GM23338 (cell line): Measurements from ENCODE around the gene GOLGA8A. TPM values are rescaled to one million over a fixed set of nuclear protein-coding genes. Genes with fewer than 3 reads are reported as not detected.

ENCODE experiments used
- ATAC-seq: fragments of 200-7000 bp; cut with Tn5 transposase; 3 replicates; pipeline ENCODE4 v1.9.1; 2020
- DNase-seq: peaks from one replicate; pipeline ENCODE4 v3.0.0-alpha.2; 2015; ENCODE audit warnings: low spot score
- H2AFZ ChIP-seq: fragments of 200-600 bp; sonication (generic); 2 replicates; pipeline ENCODE4 v1.8.0; 2016; ENCODE audit warnings: antibody characterized with exemption, mild to moderate bottlenecking, moderate library complexity
- H3F3A ChIP-seq: fragments of 200-600 bp; sonication (generic); replicated peaks from 2 replicates; pipeline ENCODE4 v1.8.0; 2017; ENCODE audit warnings: antibody characterized with exemption, mixed run types, low read depth
- H3K27ac ChIP-seq: fragments of 200-600 bp; sonication (generic); 2 replicates; pipeline ENCODE4 v1.6.1; 2016; ENCODE audit warnings: low read depth
- H3K27me3 ChIP-seq: fragments of 200-600 bp; sonication (generic); 2 replicates; pipeline ENCODE4 v1.8.0; 2016; ENCODE audit warnings: mild to moderate bottlenecking, mixed run types, moderate library complexity; ENCODE audit not compliant: insufficient read depth
- H3K36me3 ChIP-seq: fragments of 200-600 bp; sonication (generic); 2 replicates; pipeline ENCODE4 v1.8.0; 2016; ENCODE audit warnings: mild to moderate bottlenecking; ENCODE audit not compliant: insufficient read depth
- H3K4me1 ChIP-seq: fragments of 200-600 bp; sonication (generic); 2 replicates; pipeline ENCODE4 v1.8.0; 2016; ENCODE audit warnings: mild to moderate bottlenecking, moderate library complexity; ENCODE audit not compliant: insufficient read depth
- H3K4me2 ChIP-seq: fragments of 200-600 bp; sonication (generic); 2 replicates; pipeline ENCODE4 v1.7.1; 2017; ENCODE audit warnings: mixed run types
- H3K4me3 ChIP-seq: fragments of 200-600 bp; sonication (generic); 2 replicates; pipeline ENCODE4 v1.6.1; 2016; ENCODE audit warnings: mixed run types
- H3K79me2 ChIP-seq: fragments of 200-600 bp; sonication (generic); replicated peaks from 2 replicates; pipeline ENCODE4 v1.8.0; 2017; ENCODE audit warnings: mild to moderate bottlenecking; ENCODE audit not compliant: insufficient read depth
- H3K9me2 ChIP-seq: fragments of 200-600 bp; sonication (generic); 2 replicates; pipeline ENCODE4 v1.8.0; 2017; ENCODE audit not compliant: insufficient read depth
- H4K20me1 ChIP-seq: fragments of 200-600 bp; sonication (generic); replicated peaks from 2 replicates; pipeline ENCODE4 v1.8.0; 2017; ENCODE audit warnings: mild to moderate bottlenecking; ENCODE audit not compliant: insufficient read depth
- H3K27ac Mint-ChIP-seq: 2 replicates; pipeline ENCODE4 v1.8.0; 2020; ENCODE audit warnings: inconsistent platforms, mild to moderate bottlenecking, moderate library complexity, mixed read lengths
- H3K27me3 Mint-ChIP-seq: 3 replicates; pipeline ENCODE4 v1.8.0; 2022; ENCODE audit warnings: low read depth, mild to moderate bottlenecking, moderate library complexity, mixed read lengths, inconsistent platforms; ENCODE audit not compliant: insufficient read depth, poor library complexity
- H3K36me3 Mint-ChIP-seq: 3 replicates; pipeline ENCODE4 v1.8.0; 2021; ENCODE audit warnings: low read depth, mild to moderate bottlenecking, inconsistent platforms, moderate library complexity, mixed read lengths
- H3K4me1 Mint-ChIP-seq: 3 replicates; pipeline ENCODE4 v1.8.0; 2020; ENCODE audit warnings: mild to moderate bottlenecking, inconsistent platforms, mixed read lengths
- H3K4me3 Mint-ChIP-seq: 3 replicates; pipeline ENCODE4 v1.8.0; 2021; ENCODE audit warnings: moderate library complexity, mild to moderate bottlenecking, inconsistent platforms, mixed read lengths
- H3K9me3 Mint-ChIP-seq: 3 replicates; pipeline ENCODE4 v1.8.0; 2020; ENCODE audit warnings: moderate library complexity, mild to moderate bottlenecking, inconsistent platforms, mixed read lengths
- CREB1 ChIP-seq: fragments of 250-450 bp; sonication (Bioruptor Pico); IDR thresholded peaks from 2 replicates; pipeline ENCODE4 v1.5.0; 2020; ENCODE audit warnings: low read depth, mild to moderate bottlenecking, moderate library complexity
- EZH2 ChIP-seq: fragments of 200-600 bp; sonication (generic); IDR thresholded peaks from one replicate; pipeline ENCODE4 v1.8.0; 2017; ENCODE audit warnings: antibody characterized with exemption, mild to moderate bottlenecking, low read depth; ENCODE audit not compliant: unreplicated experiment
- EZH2phosphoT487 ChIP-seq: fragments of 200-600 bp; sonication (generic); IDR thresholded peaks from one replicate; pipeline ENCODE4 v1.8.1; 2018; ENCODE audit warnings: antibody characterized with exemption; ENCODE audit not compliant: unreplicated experiment
- JUNB ChIP-seq: IDR thresholded peaks from one replicate; pipeline ENCODE4 v1.6.1; 2016; ENCODE audit warnings: antibody characterized with exemption; ENCODE audit not compliant: unreplicated experiment
- NANOG ChIP-seq: IDR thresholded peaks from 2 replicates; pipeline ENCODE4 v1.6.1; 2016; ENCODE audit warnings: antibody characterized with exemption, borderline replicate concordance
- POLR2AphosphoS5 ChIP-seq: IDR thresholded peaks from 2 replicates; pipeline ENCODE4 v1.6.1; 2016; ENCODE audit warnings: antibody characterized with exemption, low read depth
- STAT1 ChIP-seq: IDR thresholded peaks from one replicate; pipeline ENCODE4 v1.6.1; 2016; ENCODE audit warnings: antibody characterized with exemption; ENCODE audit not compliant: unreplicated experiment
- ZNF114 ChIP-seq: fragments of 250-450 bp; sonication (Bioruptor Pico); IDR thresholded peaks from 2 replicates; pipeline ENCODE4 v1.5.0; 2020; ENCODE audit warnings: mild to moderate bottlenecking, moderate library complexity
- ZNF331 ChIP-seq: fragments of 250-450 bp; sonication (Bioruptor Pico); IDR thresholded peaks from 2 replicates; pipeline ENCODE4 v1.5.0; 2020; ENCODE audit warnings: low read depth, mild to moderate bottlenecking, moderate library complexity
- polyA plus RNA-seq: library from polyadenylated mRNA; unstranded; fragments of >200 nt; fragmentation: Nextera tagmentation; extraction: Ambion mirVana; gene quantifications from 2 replicates; pipeline ENCODE4 v1.2.1, GENCODE V29; 2016
- total RNA-seq: library from RNA; depleted of rRNA; stranded (reverse); fragments of >200 nt; shearing (Covaris generic); gene quantifications from 2 replicates; pipeline ENCODE4 v1.2.3, GENCODE V29; 2014
- TF ChIP-seq, protein P1 (sequence below), 2 experiments: fragments of 200-600 bp in 1 of 2; sonication (generic) in 1 of 2; conservative IDR thresholded peaks; 2 replicates each; pipeline versions ENCODE4 v1.5.1 to v1.6.1; 2016 to 2017; ENCODE audit warnings: antibody characterized with exemption in 2 of 2, low read depth in 2 of 2, mild to moderate bottlenecking in 2 of 2, moderate library complexity in 1 of 2
- TF ChIP-seq, protein P2 (sequence below): fragments of 250-450 bp; sonication (Bioruptor Pico); IDR thresholded peaks from 2 replicates; pipeline ENCODE4 v1.5.0; 2020; ENCODE audit warnings: mild to moderate bottlenecking, moderate library complexity
- TF ChIP-seq, protein P3 (sequence below): IDR thresholded peaks from one replicate; pipeline ENCODE4 v1.6.1; 2018; ENCODE audit warnings: antibody characterized with exemption; ENCODE audit not compliant: unreplicated experiment
- TF ChIP-seq, protein P4 (sequence below): IDR thresholded peaks from 2 replicates; pipeline ENCODE4 v1.6.1; 2016; ENCODE audit warnings: antibody characterized with exemption

Gene GOLGA8A
- total and polyA plus RNA-seq, 2 experiments from 2014 or later = 5.0 to 6.1 TPM

DNA sequence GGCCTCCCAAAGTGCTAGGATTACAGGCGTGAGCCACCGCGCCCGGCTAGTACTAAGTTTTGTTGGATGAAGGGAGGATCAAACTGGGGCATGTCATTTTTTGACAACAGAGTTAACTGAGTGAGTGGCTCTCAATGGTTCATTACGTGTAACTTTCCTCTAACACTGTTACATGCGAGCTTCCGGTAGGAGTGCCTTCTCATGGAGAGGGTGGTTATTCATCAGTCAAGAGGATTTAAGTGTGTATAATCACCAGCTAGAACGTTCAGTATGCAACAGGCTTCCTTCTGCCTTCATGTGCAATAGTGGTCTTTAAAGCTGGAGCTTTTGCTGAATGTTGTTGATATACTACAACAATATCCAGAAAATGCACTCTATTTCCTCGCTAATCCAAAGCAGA, 19.1 kb upstream of the GOLGA8A start:
- no peaks in the 10 kb centered on the region for H3K36me3 Mint-ChIP-seq
- Histone ChIP-seq H3K36me3 (no peaks in the 10 kb centered on the region), H3K9me2 (no peaks in the 10 kb centered on the region), H3K4me3 (no peak overlapping the region), H4K20me1 (no peaks in the 10 kb centered on the region), H3K27me3 (no peaks in the 10 kb centered on the region; the same call in 1 of the 2 replicates), H3F3A (no peaks in the 10 kb centered on the region), H3K4me1 (no peaks in the 10 kb centered on the region), H3K27ac (no peak overlapping the region), H2AFZ (no peak overlapping the region), H3K4me2 (no peak overlapping the region), H3K79me2 (no peaks in the 10 kb centered on the region)
- H3K4me3 Mint-ChIP-seq = no peak overlapping the region
- DNase-seq = no peak
- H3K27me3 Mint-ChIP-seq = no peaks in the 10 kb centered on the region
- no peak for TF ChIP-seq JUNB
- no peak for TF ChIP-seq STAT1
- TF ChIP-seq, protein P1, sequence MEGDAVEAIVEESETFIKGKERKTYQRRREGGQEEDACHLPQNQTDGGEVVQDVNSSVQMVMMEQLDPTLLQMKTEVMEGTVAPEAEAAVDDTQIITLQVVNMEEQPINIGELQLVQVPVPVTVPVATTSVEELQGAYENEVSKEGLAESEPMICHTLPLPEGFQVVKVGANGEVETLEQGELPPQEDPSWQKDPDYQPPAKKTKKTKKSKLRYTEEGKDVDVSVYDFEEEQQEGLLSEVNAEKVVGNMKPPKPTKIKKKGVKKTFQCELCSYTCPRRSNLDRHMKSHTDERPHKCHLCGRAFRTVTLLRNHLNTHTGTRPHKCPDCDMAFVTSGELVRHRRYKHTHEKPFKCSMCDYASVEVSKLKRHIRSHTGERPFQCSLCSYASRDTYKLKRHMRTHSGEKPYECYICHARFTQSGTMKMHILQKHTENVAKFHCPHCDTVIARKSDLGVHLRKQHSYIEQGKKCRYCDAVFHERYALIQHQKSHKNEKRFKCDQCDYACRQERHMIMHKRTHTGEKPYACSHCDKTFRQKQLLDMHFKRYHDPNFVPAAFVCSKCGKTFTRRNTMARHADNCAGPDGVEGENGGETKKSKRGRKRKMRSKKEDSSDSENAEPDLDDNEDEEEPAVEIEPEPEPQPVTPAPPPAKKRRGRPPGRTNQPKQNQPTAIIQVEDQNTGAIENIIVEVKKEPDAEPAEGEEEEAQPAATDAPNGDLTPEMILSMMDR (conservative IDR thresholded peaks at IDR 0.05; ENCODE audit: low read depth in 2 of 2) = no peak
- no peak for TF ChIP-seq ZNF331
- no peak for TF ChIP-seq NANOG
- no peak for TF ChIP-seq EZH2
- TF ChIP-seq, protein P2, sequence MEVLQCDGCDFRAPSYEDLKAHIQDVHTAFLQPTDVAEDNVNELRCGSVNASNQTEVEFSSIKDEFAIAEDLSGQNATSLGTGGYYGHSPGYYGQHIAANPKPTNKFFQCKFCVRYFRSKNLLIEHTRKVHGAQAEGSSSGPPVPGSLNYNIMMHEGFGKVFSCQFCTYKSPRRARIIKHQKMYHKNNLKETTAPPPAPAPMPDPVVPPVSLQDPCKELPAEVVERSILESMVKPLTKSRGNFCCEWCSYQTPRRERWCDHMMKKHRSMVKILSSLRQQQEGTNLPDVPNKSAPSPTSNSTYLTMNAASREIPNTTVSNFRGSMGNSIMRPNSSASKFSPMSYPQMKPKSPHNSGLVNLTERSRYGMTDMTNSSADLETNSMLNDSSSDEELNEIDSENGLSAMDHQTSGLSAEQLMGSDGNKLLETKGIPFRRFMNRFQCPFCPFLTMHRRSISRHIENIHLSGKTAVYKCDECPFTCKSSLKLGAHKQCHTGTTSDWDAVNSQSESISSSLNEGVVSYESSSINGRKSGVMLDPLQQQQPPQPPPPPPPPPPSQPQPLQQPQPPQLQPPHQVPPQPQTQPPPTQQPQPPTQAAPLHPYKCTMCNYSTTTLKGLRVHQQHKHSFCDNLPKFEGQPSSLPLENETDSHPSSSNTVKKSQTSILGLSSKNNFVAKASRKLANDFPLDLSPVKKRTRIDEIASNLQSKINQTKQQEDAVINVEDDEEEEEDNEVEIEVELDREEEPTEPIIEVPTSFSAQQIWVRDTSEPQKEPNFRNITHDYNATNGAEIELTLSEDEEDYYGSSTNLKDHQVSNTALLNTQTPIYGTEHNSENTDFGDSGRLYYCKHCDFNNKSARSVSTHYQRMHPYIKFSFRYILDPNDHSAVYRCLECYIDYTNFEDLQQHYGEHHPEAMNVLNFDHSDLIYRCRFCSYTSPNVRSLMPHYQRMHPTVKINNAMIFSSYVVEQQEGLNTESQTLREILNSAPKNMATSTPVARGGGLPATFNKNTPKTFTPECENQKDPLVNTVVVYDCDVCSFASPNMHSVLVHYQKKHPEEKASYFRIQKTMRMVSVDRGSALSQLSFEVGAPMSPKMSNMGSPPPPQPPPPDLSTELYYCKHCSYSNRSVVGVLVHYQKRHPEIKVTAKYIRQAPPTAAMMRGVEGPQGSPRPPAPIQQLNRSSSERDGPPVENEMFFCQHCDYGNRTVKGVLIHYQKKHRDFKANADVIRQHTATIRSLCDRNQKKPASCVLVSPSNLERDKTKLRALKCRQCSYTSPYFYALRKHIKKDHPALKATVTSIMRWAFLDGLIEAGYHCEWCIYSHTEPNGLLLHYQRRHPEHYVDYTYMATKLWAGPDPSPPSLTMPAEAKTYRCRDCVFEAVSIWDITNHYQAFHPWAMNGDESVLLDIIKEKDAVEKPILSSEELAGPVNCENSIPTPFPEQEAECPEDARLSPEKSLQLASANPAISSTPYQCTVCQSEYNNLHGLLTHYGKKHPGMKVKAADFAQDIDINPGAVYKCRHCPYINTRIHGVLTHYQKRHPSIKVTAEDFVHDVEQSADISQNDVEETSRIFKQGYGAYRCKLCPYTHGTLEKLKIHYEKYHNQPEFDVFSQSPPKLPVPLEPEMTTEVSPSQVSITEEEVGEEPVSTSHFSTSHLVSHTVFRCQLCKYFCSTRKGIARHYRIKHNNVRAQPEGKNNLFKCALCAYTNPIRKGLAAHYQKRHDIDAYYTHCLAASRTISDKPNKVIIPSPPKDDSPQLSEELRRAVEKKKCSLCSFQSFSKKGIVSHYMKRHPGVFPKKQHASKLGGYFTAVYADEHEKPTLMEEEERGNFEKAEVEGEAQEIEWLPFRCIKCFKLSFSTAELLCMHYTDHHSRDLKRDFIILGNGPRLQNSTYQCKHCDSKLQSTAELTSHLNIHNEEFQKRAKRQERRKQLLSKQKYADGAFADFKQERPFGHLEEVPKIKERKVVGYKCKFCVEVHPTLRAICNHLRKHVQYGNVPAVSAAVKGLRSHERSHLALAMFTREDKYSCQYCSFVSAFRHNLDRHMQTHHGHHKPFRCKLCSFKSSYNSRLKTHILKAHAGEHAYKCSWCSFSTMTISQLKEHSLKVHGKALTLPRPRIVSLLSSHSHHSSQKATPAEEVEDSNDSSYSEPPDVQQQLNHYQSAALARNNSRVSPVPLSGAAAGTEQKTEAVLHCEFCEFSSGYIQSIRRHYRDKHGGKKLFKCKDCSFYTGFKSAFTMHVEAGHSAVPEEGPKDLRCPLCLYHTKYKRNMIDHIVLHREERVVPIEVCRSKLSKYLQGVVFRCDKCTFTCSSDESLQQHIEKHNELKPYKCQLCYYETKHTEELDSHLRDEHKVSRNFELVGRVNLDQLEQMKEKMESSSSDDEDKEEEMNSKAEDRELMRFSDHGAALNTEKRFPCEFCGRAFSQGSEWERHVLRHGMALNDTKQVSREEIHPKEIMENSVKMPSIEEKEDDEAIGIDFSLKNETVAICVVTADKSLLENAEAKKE (CRISPR knock-in tag) = no peak
- no peak for TF ChIP-seq CREB1 (CRISPR knock-in tag)
- no peak for TF ChIP-seq POLR2AphosphoS5
- TF ChIP-seq ZNF114 = no peak
- TF ChIP-seq, protein P3, sequence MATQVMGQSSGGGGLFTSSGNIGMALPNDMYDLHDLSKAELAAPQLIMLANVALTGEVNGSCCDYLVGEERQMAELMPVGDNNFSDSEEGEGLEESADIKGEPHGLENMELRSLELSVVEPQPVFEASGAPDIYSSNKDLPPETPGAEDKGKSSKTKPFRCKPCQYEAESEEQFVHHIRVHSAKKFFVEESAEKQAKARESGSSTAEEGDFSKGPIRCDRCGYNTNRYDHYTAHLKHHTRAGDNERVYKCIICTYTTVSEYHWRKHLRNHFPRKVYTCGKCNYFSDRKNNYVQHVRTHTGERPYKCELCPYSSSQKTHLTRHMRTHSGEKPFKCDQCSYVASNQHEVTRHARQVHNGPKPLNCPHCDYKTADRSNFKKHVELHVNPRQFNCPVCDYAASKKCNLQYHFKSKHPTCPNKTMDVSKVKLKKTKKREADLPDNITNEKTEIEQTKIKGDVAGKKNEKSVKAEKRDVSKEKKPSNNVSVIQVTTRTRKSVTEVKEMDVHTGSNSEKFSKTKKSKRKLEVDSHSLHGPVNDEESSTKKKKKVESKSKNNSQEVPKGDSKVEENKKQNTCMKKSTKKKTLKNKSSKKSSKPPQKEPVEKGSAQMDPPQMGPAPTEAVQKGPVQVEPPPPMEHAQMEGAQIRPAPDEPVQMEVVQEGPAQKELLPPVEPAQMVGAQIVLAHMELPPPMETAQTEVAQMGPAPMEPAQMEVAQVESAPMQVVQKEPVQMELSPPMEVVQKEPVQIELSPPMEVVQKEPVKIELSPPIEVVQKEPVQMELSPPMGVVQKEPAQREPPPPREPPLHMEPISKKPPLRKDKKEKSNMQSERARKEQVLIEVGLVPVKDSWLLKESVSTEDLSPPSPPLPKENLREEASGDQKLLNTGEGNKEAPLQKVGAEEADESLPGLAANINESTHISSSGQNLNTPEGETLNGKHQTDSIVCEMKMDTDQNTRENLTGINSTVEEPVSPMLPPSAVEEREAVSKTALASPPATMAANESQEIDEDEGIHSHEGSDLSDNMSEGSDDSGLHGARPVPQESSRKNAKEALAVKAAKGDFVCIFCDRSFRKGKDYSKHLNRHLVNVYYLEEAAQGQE = no peak
- TF ChIP-seq, protein P4, sequence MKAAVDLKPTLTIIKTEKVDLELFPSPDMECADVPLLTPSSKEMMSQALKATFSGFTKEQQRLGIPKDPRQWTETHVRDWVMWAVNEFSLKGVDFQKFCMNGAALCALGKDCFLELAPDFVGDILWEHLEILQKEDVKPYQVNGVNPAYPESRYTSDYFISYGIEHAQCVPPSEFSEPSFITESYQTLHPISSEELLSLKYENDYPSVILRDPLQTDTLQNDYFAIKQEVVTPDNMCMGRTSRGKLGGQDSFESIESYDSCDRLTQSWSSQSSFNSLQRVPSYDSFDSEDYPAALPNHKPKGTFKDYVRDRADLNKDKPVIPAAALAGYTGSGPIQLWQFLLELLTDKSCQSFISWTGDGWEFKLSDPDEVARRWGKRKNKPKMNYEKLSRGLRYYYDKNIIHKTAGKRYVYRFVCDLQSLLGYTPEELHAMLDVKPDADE = no peak
- no peak for TF ChIP-seq EZH2phosphoT487
- H3K27ac Mint-ChIP-seq = no peak overlapping the region
- H3K9me3 Mint-ChIP-seq = no peaks in the 10 kb centered on the region
- H3K4me1 Mint-ChIP-seq = no peaks in the 10 kb centered on the region
- ATAC-seq = no peak
